ENCODE measurements around the gene ZNF470.

- no peak for TF ChIP-seq REST (IDR thresholded peaks at IDR 0.05; ENCODE audit: borderline replicate concordance)
- no peak for TF ChIP-seq EZH2 (IDR thresholded peaks at IDR 0.05; ENCODE audit: borderline replicate concordance, insufficient read depth, low read length, poor library complexity, severe bottlenecking)
These were observed 6.6 kb downstream of the ZNF470 start for GRCh38 chr19:56573914-56574313.
